GM21825 (cell line): ENCODE measurements around the gene JUND.
A peak's percentile ranks its signal among the peaks of the same experiment; 100 is the strongest.

ENCODE experiments used
- ATAC-seq: cut with Tn5 transposase; IDR thresholded peaks from one replicate; pipeline ENCODE4 v1.9.1; 2021; ENCODE audit warnings: mild to moderate bottlenecking, moderate library complexity; ENCODE audit not compliant: unreplicated experiment

Gene JUND

DNA sequence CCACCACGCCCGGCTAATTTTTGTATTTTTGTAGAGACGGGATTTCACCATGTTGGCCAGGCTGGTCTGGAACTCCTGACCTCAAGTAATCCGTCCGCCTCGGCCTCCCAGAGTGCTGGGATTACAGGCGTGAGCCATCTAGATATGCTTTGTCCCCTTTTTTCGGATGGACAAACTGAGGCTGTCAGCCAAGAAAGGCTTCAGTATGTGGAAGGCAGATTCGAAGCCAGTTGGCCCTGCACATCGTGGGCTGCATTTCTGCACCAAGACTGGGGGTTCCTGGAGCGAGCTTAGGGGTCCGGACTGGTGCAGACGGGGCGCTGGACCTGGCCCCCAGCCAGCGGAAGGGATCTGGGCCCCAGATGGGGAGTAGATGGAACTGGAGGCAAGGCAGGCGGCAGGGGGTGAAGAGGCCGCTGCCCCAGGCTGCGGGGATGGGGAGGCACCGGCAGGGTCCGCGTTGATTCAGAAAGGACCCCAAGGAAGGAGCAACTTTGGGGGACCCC is 9.7 kb upstream of the JUND start:
- ATAC-seq = peak; percentile 1

GRCh38 chr19:18290302-18291018 is 9.0 kb upstream of the JUND start:
- peak; percentile 27 for ATAC-seq

DNA sequence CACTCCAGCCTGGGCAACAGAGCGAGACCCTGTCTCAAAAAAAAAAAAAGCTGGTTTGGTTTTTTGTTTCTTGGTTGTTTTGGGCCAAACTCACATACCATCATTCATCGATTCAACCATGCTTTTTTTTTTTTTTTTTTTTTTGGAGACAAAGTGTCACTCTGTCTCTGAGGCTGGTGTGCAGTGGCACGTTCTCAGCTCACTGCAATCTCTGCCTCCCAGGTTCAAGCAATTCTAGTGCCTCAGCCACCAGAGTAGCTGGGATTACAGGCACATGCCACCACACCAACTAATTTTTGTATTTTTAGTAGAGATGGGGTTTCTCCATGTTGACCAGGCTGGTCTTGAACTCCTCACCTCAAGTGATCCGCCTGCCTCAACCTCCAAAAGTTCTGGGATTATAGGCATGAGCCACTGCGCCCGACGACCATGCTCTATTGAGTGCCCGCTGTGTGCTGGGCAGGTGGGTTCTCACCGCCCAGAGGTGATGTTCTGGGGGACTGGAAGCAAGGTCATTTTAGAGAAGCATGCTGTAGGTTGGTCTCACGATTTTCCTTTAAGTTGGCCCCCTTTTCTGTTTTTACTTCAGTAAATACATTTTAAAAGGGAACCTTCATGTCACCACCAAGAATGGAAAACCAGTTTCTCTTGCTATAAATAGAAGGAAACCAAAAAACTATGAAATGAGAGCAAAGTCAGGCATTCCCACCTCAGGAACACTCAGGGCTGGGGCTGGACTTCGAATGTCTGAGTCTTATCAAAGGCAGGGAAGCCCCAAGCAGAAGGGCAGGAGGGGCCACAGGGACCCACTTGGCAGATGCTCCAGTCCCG is 8.3 kb upstream of the JUND start:
- ATAC-seq = peak; percentile 5

DNA sequence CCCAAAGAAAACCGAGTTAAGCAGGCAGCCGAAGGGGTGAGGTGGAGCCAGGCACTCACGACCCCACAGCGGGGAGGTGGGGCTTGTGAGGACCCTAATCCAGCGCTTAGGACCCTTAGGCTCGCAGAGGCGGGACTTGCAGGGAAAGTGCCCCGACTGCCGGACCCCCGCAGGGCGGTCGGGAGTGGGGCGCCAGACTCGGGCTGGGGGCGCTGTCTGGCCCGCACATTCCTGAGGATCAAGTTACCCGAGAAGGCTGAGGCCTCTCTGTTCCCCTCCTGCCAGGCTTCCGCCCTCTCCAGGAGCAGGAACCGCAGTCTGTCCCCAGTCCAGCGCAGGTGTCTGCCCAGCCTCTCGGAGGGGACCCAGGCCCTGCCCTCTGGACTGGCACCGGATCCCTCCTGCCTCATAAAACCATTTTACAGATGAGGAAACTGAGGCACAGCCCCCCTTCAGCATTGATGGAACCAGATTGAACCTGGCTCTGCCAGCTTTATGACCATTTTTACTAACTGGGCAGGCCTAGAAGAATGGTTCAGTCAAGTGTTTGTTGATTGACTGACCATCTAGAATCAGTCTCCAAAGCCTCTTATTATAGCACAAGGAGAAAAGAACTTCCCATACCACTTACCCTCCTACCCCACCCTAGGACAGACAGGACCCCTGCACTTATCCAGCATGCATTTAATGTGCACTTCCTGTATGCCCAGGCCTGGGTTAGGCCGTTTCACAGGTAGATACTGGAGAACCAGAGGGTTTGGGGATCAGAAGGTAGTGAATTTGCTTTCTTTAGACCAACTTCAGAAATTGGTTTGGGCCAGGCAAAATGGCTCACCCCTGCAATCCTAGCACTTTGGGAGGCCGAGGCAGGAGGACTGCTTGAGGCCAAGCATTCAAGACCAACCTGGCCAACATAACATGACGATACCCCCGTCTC is 6.7 kb upstream of the JUND start:
- no peak for ATAC-seq

GRCh38 chr19:18286973-18287635 is 5.7 kb upstream of the JUND start:
- ATAC-seq = no peak

- no peak for ATAC-seq
Observed at GRCh38 chr19:18284712-18285360, 3.4 kb upstream of the JUND start.

GRCh38 chr19:18283338-18283737 is 1.9 kb upstream of the JUND start:
- ATAC-seq = no peak

GRCh38 chr19:18282788-18283141 is 1.3 kb upstream of the JUND start:
- ATAC-seq = no peak

- no peak for ATAC-seq
Observed at GRCh38 chr19:18282021-18282787, 782 bp upstream of the JUND start.

GRCh38 chr19:18280247-18281081 is 958 bp downstream of the JUND start:
- ATAC-seq = peak; percentile 14

DNA sequence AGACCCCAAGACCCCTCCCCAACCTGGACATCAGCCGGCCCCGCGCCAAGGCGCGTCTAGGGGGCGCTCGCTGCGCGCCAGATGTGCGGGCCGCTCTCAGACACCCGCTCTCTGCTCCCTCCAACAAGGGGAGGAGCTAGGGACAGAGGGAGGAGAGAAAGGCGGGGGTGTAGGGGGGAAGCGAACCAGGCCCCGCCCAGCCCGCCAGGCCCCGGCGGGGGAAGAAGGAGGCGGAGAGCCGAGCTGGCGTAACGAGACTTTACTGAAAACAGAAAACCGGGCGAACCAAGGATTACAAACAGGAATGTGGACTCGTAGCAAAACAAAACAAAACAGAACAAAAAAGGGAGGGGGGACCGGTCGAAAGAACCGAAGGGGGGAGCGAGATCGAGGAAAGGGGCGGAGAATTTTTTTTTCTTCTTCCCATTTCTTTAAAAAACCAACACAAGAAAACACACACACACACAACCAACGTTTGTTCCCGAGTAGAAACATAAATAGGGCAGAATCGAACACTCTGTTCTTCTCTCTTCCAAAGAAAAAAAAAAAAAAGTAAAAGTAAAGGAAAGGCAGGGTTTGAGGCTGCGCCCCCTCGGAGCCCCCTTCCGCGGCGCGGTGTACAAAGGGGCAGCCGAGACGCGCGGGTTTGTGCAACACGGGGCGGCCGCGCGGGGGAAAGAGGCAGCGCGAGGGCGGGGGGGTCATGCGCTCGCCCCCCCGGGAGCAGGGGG is 1.7 kb downstream of the JUND start:
- no peak for ATAC-seq

GRCh38 chr19:18279266-18279515 is 2.2 kb downstream of the JUND start:
- no peak for ATAC-seq

DNA sequence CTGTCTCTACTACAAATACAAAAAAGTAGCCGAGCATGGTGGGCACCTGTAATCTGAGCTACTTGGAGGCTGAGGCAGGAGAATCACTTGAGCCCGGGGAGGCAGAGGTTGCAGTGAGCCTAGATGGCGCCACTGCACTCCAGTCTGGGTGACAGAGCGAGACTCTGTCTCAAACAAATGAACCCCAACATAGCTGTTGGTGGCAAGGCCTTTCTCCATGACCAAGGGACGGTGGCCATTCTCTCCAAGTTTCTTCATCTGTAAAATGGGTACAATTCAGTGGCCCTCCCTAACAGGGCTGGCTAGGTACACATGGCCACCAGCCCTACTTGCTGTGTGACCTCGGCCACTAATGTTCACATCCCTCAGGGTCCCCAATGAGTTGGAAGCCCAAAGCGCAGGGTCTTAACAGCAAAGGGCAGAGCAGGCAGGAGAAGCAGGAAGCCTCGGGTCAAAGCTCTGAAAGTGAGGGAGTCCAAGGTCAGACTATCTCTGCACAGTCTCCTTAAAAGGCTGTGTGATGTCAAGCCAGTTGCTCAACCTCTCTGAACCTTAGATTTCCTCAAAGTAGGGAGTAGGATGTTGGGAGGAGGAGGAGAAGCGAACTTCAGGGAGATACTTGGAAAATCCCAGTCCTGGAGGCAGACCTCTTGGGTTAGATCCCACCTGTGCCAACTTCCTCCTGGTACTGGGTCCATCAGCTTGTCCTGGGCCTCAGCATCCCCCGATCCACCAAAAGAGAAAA is 2.7 kb downstream of the JUND start:
- no peak for ATAC-seq

DNA sequence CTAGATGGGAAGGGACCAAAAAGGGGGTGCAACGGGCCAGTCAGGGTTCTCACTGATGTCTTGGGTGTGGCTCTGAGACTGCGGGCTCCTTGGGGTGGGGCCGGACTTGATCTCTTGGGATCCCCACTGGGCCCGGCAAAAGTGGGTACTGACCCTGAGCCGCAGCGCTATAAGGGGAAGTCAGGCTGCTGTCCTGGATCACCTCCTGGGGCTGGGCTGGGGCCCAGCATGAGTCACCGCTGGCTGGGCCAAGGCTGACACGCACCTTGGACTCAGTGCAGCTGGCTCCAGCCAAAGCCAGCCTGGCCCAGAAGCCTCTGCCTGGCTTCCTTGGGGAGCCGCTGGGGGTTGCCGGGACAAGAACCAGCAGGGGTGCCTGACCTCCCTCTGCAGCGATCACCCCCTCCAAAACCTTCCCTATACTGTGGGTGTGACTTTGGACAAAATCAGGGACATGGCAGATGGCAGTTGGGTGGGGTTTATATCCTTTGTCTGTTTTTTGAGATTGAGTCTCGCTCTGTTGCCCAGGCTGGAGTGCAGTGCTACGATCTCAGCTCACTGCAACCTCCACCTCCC is 6.6 kb downstream of the JUND start:
- no peak for ATAC-seq

GRCh38 chr19:18274219-18274780 is 7.1 kb downstream of the JUND start, which contains the start of gene IQCN:
TSS of gene IQCN (minus strand) at chr19:18274452. CDS start at chr19:18269478, 4,974 bp downstream.
- ATAC-seq = no peak

DNA sequence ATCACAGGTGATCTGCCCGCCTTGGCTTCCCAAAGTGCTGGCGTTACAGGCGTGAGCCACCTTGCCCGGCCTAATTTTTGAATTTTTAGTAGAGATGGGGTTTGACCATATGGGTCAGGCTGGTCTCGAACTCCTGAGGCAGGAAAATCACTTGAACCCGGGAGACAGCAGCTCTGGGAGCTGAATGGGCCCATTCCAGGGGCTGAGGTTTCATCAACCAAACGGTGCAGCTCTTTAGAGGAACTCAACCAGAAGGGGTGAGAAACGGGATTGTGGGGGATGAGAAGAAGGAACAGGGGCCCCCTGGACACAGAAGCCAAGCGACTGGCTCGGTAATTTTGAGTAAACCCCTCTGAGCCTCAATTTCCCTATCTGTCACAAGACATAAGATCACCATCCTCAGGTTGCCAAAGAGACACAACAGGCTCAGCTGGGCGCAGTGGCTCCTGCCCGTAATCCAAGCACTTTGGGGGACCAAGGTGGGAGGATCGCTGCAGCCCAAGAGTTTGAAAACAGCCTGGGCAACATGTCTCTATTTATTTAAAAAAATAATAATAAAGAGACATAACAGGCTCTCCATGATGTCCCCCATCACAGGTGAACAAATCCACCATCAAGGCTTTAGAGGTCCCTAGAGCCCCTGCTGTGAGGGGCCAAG is 7.7 kb downstream of the JUND start:
- ATAC-seq = no peak
